HAP-1 (cell line): ENCODE data around the gene WDR93.

ENCODE experiments used
- DNase-seq, 2 experiments: peaks; one replicate each; pipeline ENCODE4 v3.0.0-alpha.2; 2016 to 2020; ENCODE audit warnings: low spot score in 2 of 2
- H3K27me3 ChIP-seq: fragments of 250-450 bp; sonication (Bioruptor Pico); 2 replicates; pipeline ENCODE4 v1.5.1; 2020; ENCODE audit warnings: low read depth, mild to moderate bottlenecking, moderate library complexity
- H3K36me3 ChIP-seq: fragments of 250-450 bp; sonication (Bioruptor Pico); replicated peaks from 2 replicates; pipeline ENCODE4 v1.5.1; 2020; ENCODE audit warnings: mild to moderate bottlenecking
- H3K4me1 ChIP-seq: fragments of 250-450 bp; sonication (Bioruptor Pico); 2 replicates; pipeline ENCODE4 v1.5.1; 2020; ENCODE audit warnings: mild to moderate bottlenecking
- H3K4me3 ChIP-seq: fragments of 250-450 bp; sonication (Bioruptor Pico); 2 replicates; pipeline ENCODE4 v1.5.1; 2020; ENCODE audit warnings: mild to moderate bottlenecking, moderate library complexity
- H3K9me3 ChIP-seq: fragments of 250-450 bp; sonication (Bioruptor Pico); 2 replicates; pipeline ENCODE4 v1.5.1; 2020; ENCODE audit warnings: mild to moderate bottlenecking, moderate library complexity
- in situ Hi-C: fragments of 300-500 bp; cut with MboI; formaldehyde crosslinking; loops from 3 replicates; pipeline ENCODE4 v1.14.3; 2020; ENCODE audit warnings: low sequenced_read_pairs, inconsistent platforms, mixed read lengths

WDR93 gene

GRCh38 chr15:89792106-89792805 lies 101.6 kb downstream of the WDR93 start:
- in situ Hi-C loops, result no loop called here
- Histone ChIP-seq H3K9me3 (no peaks in the 10 kb centered on the region), H3K4me3 (no peak overlapping the region), H3K27me3 (no peaks in the 10 kb centered on the region), H3K4me1 (no peaks in the 10 kb centered on the region), H3K36me3 (no peaks in the 10 kb centered on the region; the same call in 1 of the 2 replicates)
- DNase-seq, result no peak
